Fibroblast of villous mesenchyme (primary cell): ENCODE measurements around the gene TRAPPC5. TPM values are rescaled to one million over a fixed set of nuclear protein-coding genes. Genes with fewer than 3 reads are reported as not detected.
A peak's percentile ranks its signal among the peaks of the same experiment; 100 is the strongest.

Experiments
- DNase-seq: peaks from one replicate; pipeline ENCODE4 v3.0.0-alpha.2; 2010; ENCODE audit warnings: low read depth
- H3K4me3 ChIP-seq: 2 replicates; pipeline ENCODE4 v1.5.1; 2011; ENCODE audit warnings: low read depth, mild to moderate bottlenecking, low read length
- total RNA-seq: library from RNA; depleted of rRNA; stranded (reverse); fragments of >200 nt; gene quantifications from 2 replicates; pipeline ENCODE4 v1.2.3, GENCODE V29; 2012
- TF ChIP-seq, protein P1 (sequence below): IDR thresholded peaks from 2 replicates; pipeline ENCODE4 v1.5.1; 2012; ENCODE audit warnings: low read depth, mild to moderate bottlenecking, low read length; ENCODE audit not compliant: insufficient read depth

TRAPPC5 gene
- total RNA-seq, 1 donor: 29.8 TPM

DNA sequence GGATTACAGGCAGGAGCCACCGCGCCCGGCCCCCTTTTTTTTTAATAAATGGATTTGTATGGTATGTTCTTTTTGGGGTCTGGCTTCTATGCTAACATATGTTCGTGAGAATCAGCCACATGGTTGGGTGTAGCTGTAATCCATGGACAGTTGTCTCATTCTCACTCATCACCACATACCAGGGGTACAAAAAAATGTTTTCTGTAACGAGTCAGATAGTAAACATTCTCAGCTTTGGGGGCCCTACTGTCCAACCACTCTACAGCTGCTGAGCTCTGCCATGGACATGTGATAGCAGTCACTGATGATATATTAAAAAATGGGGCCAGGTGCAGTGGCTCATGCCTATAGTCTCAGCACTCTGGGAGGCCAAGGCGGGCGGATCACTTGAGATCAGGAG, 16.9 kb upstream of the TRAPPC5 start:
- DNase-seq: no peak
- TF ChIP-seq, protein P1, sequence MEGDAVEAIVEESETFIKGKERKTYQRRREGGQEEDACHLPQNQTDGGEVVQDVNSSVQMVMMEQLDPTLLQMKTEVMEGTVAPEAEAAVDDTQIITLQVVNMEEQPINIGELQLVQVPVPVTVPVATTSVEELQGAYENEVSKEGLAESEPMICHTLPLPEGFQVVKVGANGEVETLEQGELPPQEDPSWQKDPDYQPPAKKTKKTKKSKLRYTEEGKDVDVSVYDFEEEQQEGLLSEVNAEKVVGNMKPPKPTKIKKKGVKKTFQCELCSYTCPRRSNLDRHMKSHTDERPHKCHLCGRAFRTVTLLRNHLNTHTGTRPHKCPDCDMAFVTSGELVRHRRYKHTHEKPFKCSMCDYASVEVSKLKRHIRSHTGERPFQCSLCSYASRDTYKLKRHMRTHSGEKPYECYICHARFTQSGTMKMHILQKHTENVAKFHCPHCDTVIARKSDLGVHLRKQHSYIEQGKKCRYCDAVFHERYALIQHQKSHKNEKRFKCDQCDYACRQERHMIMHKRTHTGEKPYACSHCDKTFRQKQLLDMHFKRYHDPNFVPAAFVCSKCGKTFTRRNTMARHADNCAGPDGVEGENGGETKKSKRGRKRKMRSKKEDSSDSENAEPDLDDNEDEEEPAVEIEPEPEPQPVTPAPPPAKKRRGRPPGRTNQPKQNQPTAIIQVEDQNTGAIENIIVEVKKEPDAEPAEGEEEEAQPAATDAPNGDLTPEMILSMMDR: no peak
- no peak overlapping the region for H3K4me3 ChIP-seq

DNA sequence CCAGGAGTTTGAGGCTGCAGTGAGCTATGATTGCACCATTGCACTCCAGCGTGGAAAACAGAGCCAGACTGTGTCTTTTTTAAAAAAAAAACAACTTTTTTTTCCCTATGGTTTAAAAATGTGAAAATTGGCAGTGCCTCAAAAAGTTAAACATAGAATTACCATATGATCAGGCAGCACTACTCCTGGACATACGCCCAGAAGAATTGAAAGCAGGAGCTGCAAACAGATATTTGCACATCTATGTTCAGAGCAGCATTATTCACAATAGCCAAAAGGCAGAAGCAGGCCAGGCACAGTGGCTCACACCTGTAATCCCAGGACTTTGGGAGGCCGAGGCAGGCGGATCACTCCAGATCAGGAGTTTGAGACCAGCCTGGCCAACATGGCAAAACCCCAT, 15.6 kb upstream of the TRAPPC5 start:
- peak; percentile 50 for DNase-seq
- TF ChIP-seq, protein P1: no peak
- H3K4me3 ChIP-seq: no peak overlapping the region

DNA sequence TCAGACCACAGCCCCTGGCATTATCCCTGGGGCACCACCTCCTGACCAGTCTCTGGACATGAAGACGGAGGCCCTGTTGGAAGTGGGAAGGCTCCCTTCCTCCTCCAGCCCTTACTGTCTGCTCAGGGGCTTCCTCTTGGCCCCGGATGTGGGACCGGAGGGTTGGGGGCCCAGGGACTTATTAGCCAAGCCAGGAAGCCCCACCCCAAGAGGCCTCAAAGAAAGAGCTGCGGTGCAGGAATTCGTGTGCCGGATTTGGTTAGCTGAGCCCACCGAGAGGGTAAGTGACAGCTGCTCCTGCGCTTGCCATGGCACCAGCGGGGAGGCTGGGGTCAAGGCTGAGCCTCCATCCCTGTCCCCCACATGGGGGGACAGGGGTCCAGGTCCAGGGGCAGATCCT, 11.8 kb upstream of the TRAPPC5 start, which contains the start of gene RETN:
RETN (plus strand) TSS at position 208 of the 400 bp plus-strand sequence. CDS start 278 bp downstream, outside the sequence.
- TF ChIP-seq, protein P1: no peak
- H3K4me3 ChIP-seq: no peak within 1 kb of the TSS
- no peak for DNase-seq

DNA sequence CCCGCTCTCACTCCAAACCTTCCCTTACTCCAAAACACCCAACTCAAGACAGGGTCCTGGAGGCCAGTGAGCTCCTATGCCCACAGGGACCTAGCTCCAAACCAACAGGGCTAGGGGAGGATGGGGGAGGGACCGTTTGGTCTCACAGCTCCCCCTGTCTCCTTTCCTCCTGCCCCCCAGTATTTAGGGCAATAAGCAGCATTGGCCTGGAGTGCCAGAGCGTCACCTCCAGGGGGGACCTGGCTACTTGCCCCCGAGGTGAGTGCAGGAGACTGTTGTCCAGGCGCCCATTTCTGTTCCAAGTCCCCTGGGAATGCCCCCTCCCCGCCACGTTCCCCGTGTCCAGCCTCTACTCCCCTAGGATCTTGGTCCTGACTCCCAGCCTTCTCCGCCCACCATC, 11.0 kb upstream of the TRAPPC5 start:
- DNase-seq: no peak
- TF ChIP-seq, protein P1: no peak

DNA sequence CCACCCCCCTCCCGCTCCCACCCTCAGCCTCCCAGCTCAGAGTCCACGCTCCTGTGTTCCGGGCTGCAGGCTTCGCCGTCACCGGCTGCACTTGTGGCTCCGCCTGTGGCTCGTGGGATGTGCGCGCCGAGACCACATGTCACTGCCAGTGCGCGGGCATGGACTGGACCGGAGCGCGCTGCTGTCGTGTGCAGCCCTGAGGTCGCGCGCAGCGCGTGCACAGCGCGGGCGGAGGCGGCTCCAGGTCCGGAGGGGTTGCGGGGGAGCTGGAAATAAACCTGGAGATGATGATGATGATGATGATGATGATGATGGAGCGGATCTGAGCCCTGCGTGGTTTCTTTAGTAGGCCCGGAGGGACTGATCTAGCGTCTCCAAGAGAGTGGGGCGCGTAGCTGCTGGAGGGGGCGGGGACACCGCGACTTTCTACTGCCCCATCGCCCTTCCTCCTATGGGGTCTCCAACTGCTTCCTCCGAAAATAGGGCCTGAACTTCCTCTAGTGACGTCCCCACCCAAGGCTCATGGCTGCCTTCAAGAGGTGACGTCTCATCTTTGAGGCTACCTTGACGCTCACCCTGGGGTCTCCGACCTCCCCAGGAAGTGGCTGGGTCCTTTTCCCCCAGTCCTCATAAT, 10.4 kb upstream of the TRAPPC5 start:
- TF ChIP-seq, protein P1: no peak
- no peak for DNase-seq
- no peak overlapping the region for H3K4me3 ChIP-seq

More for the DNA sequence above, 11.0 kb upstream of the TRAPPC5 start:
- H3K4me3 ChIP-seq: no peak overlapping the region

DNA sequence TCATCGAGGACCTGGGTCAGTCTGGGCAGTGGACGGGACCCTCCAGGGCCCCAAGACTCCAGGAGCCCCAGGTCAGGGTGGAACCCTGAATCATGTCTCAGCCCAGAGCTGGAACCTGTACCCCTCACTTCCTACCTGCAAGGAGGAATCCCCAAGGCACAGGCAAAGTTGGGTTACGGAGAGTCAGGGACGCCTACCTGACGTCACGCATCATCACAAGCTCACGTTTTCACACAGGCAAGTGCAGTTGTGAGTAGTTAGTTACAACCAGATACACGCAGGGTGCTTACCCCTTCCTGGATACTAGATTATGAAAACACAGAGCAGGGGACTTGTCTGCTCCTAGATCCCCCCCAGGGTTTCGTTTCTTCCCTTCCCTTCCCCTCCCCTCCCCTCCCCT, 9.8 kb upstream of the TRAPPC5 start:
- no peak for DNase-seq
- no peak overlapping the region for H3K4me3 ChIP-seq
- TF ChIP-seq, protein P1: no peak

DNA sequence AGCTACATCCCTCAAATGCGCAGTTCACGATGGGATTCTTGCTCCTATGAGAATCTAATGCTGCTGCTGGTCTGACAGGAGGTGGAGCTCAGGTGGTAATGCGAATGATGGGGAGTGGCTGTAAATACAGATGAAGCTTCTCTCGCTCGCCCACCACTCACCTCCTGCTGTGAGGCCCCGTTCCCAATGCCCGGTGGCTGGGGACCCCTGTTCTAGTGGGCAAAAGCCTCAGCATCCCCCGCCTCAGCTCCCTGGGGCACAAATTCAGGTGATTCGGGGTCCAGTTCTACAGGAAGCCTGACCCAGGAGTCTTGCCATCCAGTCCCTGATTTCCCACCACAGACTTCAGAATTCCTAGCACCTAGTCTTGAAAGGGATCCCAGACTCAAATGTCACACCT, 8.1 kb upstream of the TRAPPC5 start:
- no peak overlapping the region for H3K4me3 ChIP-seq
- DNase-seq: no peak
- TF ChIP-seq, protein P1: no peak
